Activated CD4-positive, alpha-beta T cell treated with anti-CD3 and anti-CD28 coated beads for 48 hours (primary cell): ENCODE results near the gene GRIN2A.

Source experiments
- DNase-seq: peaks from one replicate; pipeline ENCODE4 v3.0.0-alpha.2; 2020

GRIN2A gene

GRCh38 chr16:10083301-10083700, 98.9 kb downstream of the GRIN2A start:
- DNase-seq, result no peak

- no peak for DNase-seq
Measured at GRCh38 chr16:10081201-10081940, 100.9 kb downstream of the GRIN2A start.

- no peak for DNase-seq
Measured at GRCh38 chr16:10080051-10080772, 102.0 kb downstream of the GRIN2A start.

- no peak for DNase-seq
Measured at GRCh38 chr16:10078541-10078949, 103.7 kb downstream of the GRIN2A start.

- DNase-seq, result no peak
Measured at GRCh38 chr16:10077861-10078260, 104.4 kb downstream of the GRIN2A start.

- no peak for DNase-seq
Measured at GRCh38 chr16:10076037-10076436, 106.2 kb downstream of the GRIN2A start.

GRCh38 chr16:10070591-10070990, 111.6 kb downstream of the GRIN2A start:
- no peak for DNase-seq

GRCh38 chr16:10069374-10069773, 112.9 kb downstream of the GRIN2A start:
- DNase-seq, result no peak

GRCh38 chr16:10067835-10068234, 114.4 kb downstream of the GRIN2A start:
- DNase-seq, result no peak

- DNase-seq, result no peak
Measured at GRCh38 chr16:10067406-10067805, 114.8 kb downstream of the GRIN2A start.

- no peak for DNase-seq
Measured at GRCh38 chr16:10065019-10065418, 117.2 kb downstream of the GRIN2A start.

GRCh38 chr16:10048850-10049249, 133.4 kb downstream of the GRIN2A start:
- DNase-seq, result no peak

- DNase-seq, result no peak
Measured at GRCh38 chr16:10045947-10046346, 136.3 kb downstream of the GRIN2A start.

- DNase-seq, result no peak
Measured at GRCh38 chr16:10045291-10045775, 136.9 kb downstream of the GRIN2A start.

GRCh38 chr16:10040136-10041080, 141.8 kb downstream of the GRIN2A start:
- DNase-seq, result no peak

- no peak for DNase-seq
Measured at GRCh38 chr16:10039220-10040096, 142.8 kb downstream of the GRIN2A start.

GRCh38 chr16:10037751-10038150, 144.5 kb downstream of the GRIN2A start:
- no peak for DNase-seq

- no peak for DNase-seq
Measured at GRCh38 chr16:10036956-10037355, 145.3 kb downstream of the GRIN2A start.

GRCh38 chr16:10033556-10033955, 148.7 kb downstream of the GRIN2A start:
- DNase-seq, result no peak

- no peak for DNase-seq
Measured at GRCh38 chr16:10031955-10032354, 150.3 kb downstream of the GRIN2A start.

- no peak for DNase-seq
Measured at GRCh38 chr16:10031473-10031872, 150.8 kb downstream of the GRIN2A start.

GRCh38 chr16:10028644-10029043, 153.6 kb downstream of the GRIN2A start:
- no peak for DNase-seq
